T1000 (cell line): ENCODE measurements around the gene ZSWIM2.
"Not testable (repeated sequence)": the region's sequence is repeated elsewhere in the genome, so short reads cannot be mapped to it uniquely, and the experiment has no call there.

Experiments
- DNase-seq: peaks from one replicate; lab custom pipeline; 2025; ENCODE audit warnings: mixed read lengths; lab: John Stamatoyannopoulos, UW

ZSWIM2 gene

DNA sequence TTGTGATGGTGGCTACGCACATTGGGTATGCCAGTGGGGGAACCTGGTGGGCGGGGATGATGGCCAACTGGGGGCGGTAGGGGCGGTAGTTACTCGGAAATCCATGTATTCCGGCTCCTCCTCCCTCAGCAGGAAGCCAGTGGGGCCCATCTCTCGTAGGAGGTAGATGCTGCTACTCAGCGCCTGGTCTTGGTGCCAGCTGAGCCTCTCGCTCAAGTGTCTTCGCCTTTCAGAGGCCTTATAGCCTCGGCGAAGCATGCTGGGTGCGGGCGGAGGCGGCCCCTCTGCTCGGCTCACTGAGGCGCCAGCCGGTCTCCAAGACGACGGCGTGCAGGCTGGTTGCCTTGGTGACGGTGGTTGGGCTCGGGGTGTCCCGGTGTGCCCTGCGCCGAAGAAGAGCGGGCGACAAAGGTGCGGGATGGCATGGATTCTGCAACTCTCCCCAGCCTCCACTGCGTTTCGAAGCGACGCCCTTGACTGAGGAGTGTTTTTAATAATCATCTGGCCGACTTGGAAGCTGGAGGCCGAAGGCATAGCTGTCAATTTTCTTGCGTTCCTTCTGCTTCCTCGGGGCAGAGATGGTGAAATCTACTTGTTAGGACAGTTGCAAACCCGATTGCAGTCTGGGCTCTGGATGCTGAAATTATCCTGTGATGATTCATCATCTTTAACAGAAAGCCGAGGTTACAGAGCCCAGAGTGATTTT, at the start of gene ZSWIM2:
ZSWIM2 (minus strand) TSS at position 298 of the 706 bp plus-strand sequence; CDS start at position 258, 40 bp downstream.
- peak; percentile 26 for DNase-seq

GRCh38 chr2:186896220-186896619, 47.2 kb upstream of the ZSWIM2 start:
- not testable (repeated sequence) for DNase-seq

DNA sequence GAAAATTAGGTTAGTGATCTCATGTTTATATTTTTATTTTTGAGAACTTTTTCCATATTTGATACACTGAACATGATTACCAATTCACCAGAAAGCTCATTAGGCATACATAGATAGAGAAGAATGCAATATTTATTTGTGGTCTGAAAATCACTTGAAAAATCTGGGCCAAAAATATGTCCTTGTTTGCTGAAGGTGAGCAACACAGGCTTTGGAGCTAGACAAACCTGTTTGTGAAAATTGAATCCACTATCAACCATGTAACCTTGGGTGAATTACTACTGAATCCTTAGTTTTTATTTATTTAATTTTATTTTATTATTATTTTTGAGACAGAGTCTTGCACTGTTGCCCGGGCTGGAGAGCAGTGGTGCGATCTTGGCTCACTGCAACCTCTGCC, 46.5 kb upstream of the ZSWIM2 start:
- DNase-seq, result no peak

- no peak for DNase-seq
These were observed 45.5 kb upstream of the ZSWIM2 start for GRCh38 chr2:186894478-186894877.

GRCh38 chr2:186892821-186893220, 43.9 kb upstream of the ZSWIM2 start:
- DNase-seq, result no peak

DNA sequence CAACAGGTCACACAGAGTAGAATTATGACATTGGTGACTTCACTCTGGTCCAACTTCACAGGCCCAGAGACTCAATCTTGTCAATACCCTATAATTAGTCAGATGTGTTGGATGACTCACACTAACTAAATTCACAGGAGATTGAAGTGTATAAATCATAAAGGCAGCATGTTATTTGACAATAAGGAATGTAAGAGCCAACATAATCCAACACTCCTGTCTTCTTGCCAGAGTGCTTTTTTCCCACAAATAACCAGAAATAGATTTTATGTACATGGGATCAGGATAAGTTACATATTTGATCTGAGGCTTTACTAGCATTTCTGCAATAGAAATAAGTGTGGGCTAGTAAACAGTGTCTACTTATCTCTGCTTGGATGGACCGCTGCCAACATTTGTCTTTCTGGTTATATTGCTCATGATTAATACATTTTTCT, 42.2 kb upstream of the ZSWIM2 start:
- no peak for DNase-seq

DNA sequence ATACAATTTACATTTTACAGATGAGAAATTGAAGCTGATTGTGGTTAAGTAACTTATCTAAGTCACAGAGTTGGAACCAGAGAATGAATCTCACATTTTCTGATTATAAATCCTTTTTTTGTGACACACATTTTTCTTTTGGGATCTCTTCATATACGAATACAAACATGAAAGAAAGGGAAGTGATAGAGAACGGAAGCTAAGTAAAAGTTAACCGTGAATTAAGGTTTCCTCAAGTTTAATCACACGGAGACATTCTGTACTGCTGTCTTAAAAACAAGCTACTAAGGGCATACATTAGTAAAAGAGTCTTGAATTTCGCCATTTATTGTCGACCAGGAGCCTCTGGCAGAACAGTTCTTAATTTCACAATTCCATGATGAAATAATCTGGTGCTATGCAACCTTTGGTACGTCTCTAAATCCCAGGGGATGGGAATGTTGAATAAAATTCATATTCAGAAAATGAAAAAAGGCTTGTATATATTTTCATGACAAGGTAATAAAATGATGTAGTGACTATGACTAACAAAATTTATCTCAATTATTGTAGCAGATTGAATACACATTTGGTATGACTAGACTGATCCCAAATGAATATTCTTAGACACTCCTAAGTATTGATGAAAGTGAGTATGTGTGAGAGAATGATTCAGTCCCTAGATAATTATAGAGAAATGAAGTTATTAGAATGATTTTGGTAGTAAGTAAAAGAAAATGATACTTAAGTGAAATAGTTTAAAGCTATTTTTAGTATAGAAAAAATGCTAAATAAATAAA, 40.3 kb upstream of the ZSWIM2 start:
- no peak for DNase-seq

DNA sequence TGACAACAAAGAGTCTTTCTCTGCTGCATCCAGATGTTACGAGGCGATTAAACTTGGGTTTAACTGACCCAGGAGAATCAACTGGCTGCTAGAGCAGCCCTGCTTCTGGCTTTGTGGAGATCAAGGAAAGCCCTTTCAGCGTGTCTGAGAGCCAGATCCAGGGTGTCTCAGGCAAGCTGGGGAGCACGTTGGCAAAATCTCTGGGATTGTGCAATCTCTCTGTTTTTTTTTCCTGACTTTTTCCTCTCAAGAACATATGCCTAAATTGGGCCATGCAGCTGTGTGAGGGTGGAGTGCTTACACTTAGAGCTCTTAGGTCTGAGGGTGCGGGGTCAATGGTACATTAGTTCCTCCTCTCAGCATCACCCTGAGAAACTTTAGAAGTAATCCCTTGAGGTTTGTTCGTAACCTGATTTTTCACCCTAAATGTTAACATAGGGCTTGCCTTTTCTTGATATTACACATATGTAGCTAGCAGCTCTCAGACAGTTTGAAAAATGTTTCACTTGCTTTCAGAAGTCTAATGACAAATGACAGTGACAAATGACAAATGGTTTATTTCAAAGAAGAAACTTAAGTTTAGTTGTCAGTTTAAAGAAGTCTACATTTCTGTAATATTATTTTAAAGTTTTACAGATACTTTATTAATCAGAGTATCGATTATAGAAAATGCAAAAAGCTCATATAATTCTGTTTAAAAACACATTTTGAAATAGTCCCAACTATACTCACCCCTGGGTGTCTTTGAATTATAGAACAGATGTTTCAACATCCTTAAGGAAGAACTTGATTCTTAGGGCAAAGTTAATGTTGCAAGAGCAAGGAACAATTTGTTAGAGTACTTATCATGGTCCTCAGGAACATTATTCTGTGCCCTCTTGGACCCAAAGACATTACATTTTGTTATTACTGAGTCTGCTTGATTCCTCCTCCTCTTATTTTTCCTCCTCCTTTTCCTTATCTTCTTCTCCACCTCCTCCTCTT, 38.4 kb upstream of the ZSWIM2 start:
- no peak for DNase-seq

DNA sequence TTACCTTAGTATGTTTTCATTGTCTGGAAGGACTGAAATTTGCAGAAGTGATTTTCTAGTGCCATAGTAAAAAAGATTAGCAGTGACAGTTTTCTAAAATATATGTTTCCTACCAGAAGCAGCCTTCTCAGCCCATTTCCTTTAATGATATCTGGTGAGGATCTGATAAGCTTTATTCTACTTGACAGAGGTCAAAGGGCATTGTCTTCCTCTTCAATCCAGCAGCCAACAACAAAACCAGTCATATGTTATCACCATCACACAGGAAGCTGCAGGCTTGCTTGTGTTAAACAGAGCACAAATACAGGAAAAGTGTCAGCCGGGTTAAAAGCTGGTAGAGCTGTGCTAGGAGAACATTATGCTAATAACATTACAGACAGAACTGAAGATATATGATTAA, 35.6 kb upstream of the ZSWIM2 start:
- no peak for DNase-seq

GRCh38 chr2:186883666-186884065, 34.7 kb upstream of the ZSWIM2 start:
- no peak for DNase-seq

DNA sequence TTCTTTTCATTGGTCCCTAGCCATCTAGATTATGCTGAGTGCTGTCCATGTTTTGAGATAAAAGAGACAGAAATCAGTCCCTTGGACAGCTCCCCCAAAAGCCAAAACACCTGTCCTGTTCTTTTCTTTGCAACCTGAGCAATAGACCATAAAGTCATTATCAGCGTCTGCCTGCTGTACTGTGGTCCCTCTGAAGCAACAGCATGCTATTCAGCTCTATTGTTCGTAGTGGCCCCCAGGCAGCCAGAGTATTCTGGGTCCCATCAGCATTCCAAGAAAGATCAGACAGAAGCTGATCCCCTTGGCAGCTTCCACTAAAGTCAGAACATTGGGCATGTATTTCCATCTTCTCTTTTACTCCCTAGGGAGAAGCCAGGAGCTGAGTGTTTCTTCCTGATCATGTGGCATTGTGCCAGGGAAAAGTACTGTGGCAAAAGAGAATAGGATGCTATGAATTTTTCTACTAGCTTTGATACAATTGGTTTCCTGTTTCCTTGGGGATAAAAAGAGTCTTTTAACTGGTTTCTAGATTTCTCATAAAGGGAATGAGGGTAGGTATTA, 33.6 kb upstream of the ZSWIM2 start:
- DNase-seq, result no peak

GRCh38 chr2:186881660-186882059, 32.7 kb upstream of the ZSWIM2 start:
- DNase-seq, result no peak

DNA sequence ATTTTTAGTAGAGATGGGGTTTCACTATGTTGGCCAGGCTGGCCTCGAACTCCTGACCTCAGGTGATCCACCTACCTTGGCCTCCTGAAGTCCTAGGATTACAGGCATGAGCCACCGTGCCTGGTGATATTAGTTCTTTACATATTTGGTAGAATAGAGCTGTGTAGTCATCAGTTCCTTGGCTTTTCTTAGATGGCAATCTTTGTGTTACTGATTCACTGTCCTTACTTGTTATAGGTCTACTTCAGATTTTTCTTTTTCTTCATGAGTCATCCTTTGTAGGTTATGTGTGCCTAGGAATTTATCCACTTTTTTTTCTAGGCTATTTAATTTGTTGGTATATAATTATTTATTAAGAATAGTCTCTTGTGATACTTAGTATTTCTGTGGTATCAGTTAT, 30.3 kb upstream of the ZSWIM2 start:
- no peak for DNase-seq

DNA sequence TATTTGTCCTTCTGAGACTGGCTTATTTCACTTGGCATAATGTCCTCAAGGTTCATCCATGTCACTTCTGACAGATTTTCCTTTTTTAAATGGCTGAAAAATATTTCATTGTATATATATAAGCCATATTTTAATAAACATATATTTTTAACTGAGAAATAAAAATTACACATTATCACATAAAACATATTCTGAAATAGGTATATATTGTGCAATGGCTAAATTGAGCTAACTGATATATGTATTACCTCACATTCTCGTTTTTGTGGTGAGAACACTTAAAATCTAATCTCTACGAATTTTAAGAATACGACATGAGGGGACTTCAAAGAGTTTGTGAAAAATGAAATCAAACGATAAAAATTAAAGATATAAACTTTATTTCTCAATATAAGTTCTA, 25.7 kb upstream of the ZSWIM2 start:
- DNase-seq, result no peak

DNA sequence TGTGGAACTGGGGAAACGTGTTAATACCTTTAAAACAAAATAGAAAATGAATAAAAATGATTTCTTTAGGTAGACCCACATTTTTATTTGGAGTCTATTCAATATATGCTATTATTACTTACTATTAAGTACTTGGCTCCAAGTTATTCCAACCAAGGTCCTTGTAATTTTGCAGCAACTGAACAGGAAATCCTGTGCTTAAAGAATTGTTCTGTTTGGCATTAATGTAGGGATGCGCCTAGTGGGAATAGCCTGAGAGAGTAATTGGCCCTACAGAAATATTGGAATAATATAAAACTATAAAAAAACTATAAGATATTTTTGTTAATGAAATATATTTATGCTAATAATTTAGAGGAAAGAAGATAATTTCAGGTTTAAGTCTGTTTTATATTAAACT, 22.9 kb upstream of the ZSWIM2 start:
- DNase-seq, result no peak

DNA sequence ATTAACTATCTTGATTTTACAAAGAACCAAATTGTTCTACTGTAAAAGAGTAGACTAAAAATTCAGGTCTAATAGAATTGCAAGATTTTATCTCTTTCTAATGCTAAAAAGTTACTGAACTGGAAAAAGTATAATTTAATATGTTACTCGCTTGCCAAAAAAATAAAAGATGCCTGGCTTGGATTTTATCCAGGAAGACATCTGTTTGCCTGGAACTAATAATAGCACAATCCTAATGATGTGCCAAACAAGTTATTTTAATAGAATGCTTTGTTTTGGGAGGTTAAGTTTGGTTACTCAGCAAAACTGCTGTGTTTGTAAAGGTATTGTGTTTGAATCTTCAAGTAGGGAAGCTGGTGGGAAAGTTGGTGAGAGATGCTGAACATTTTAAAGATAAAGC, 19.4 kb upstream of the ZSWIM2 start:
- DNase-seq, result no peak

DNA sequence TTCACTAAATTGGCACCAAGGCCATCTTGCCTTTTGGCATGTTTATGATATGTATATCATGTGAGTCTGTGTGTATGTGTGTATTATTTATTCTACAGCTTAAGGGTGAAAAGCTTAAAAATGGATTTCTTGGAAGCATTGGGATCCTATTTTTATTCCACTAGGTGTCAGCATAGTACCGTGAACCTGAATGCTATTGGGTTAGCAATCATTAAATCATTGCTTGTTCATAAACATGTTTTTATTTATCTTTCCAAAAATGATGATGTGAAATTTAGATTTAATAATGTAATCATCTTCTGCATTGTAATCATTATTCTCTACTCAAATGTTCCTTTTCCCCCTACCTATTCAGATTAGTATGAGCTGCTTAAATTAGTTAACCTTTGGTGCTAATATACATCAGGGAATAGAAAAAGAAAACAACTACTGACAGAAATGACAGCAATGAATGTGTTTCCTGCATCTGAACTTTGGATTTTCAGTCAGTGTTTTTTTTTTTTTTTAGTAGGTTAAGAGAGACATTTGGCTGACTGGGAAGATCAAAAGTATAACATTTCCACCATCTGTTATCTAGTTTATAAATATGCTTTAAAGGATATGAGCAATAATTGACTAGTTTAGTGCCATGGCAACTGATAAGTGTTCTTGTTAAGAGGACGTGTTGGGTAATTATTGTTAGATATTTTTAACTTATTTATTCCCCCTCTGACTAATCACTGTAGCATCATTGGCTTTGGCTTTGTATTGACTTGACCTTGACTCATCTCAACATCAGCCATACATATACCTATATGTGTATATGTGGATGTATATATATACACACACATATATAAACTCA, 14.1 kb upstream of the ZSWIM2 start:
- DNase-seq, result no peak

- DNase-seq, result no peak
These were observed 6.2 kb upstream of the ZSWIM2 start for GRCh38 chr2:186855216-186855615.

- DNase-seq, result no peak
These were observed 5.0 kb upstream of the ZSWIM2 start for GRCh38 chr2:186853951-186854350.

GRCh38 chr2:186852508-186852907, 3.5 kb upstream of the ZSWIM2 start:
- DNase-seq, result no peak

DNA sequence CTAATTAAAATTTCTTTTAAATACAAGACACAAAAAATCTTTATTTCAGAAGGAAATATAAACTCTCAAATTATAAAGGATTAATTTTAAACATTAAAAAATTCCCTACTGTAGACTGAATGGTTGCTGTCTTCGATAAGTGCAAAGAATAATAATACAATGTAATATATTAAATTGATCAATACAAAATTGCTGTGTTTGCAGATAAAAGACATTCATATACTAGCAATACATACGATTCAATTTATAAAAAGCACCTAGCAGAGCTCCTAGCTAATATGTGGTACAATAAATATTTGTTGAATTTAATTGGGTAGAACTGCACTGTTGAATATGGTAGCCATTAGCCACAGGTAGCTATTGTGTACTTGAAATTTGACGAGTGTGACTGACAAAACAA, 6.6 kb downstream of the ZSWIM2 start:
- no peak for DNase-seq
